ENCODE results near the gene LRP2.

The LRP2 gene

GRCh38 chr2:169081551-169081950 is 280.8 kb downstream of the LRP2 start:
- no peak overlapping the region for H3K4me3 ChIP-seq (IDR thresholded peaks at IDR 0.05; ENCODE audit: insufficient read depth, low read depth, low read length)
- no peaks in the 10 kb centered on the region for H4K20me1 ChIP-seq (ENCODE audit: insufficient read depth)
- H3K27me3 ChIP-seq (ENCODE audit: insufficient read depth, low read depth) = no peaks in the 10 kb centered on the region
- H3K27ac ChIP-seq = no peak overlapping the region
- H3K79me2 ChIP-seq (ENCODE audit: insufficient read depth, low read depth) = no peaks in the 10 kb centered on the region
- TF ChIP-seq CTCF (conservative IDR thresholded peaks at IDR 0.05; ENCODE audit: low read depth, low read length) = no peak
- no peaks in the 10 kb centered on the region for H3K36me3 ChIP-seq (ENCODE audit: insufficient read depth)
- H3K4me2 ChIP-seq = no peak overlapping the region
- no peak overlapping the region for H3K9ac ChIP-seq
- H3K4me1 ChIP-seq (ENCODE audit: low read depth, poor library complexity, severe bottlenecking) = no peaks in the 10 kb centered on the region
- H2AFZ ChIP-seq (ENCODE audit: low read depth) = no peak overlapping the region

- Histone ChIP-seq H3K27ac (no peak overlapping the region), H3K4me2 (no peak overlapping the region), H3K4me3 (IDR thresholded peaks at IDR 0.05; ENCODE audit: insufficient read depth, low read depth, low read length) (no peak overlapping the region), H3K9ac (no peak overlapping the region), H3K27me3 (ENCODE audit: insufficient read depth, low read depth) (no peaks in the 10 kb centered on the region), H3K79me2 (ENCODE audit: insufficient read depth, low read depth) (no peaks in the 10 kb centered on the region), H3K36me3 (ENCODE audit: insufficient read depth) (no peaks in the 10 kb centered on the region), H4K20me1 (ENCODE audit: insufficient read depth) (no peaks in the 10 kb centered on the region), H3K4me1 (ENCODE audit: low read depth, poor library complexity, severe bottlenecking) (no peaks in the 10 kb centered on the region), H2AFZ (ENCODE audit: low read depth) (no peak overlapping the region)
- no peak for TF ChIP-seq CTCF (conservative IDR thresholded peaks at IDR 0.05; ENCODE audit: low read depth, low read length)
Measured at GRCh38 chr2:169080250-169081069, 281.9 kb downstream of the LRP2 start.

- Histone ChIP-seq H2AFZ (ENCODE audit: low read depth) (no peak overlapping the region), H3K4me2 (no peak overlapping the region), H3K4me3 (IDR thresholded peaks at IDR 0.05; ENCODE audit: insufficient read depth, low read depth, low read length) (no peak overlapping the region), H3K9ac (no peak overlapping the region), H3K36me3 (ENCODE audit: insufficient read depth) (no peaks in the 10 kb centered on the region), H3K4me1 (ENCODE audit: low read depth, poor library complexity, severe bottlenecking) (no peaks in the 10 kb centered on the region), H3K27me3 (ENCODE audit: insufficient read depth, low read depth) (no peaks in the 10 kb centered on the region), H4K20me1 (ENCODE audit: insufficient read depth) (no peaks in the 10 kb centered on the region), H3K27ac (no peak overlapping the region), H3K79me2 (ENCODE audit: insufficient read depth, low read depth) (no peaks in the 10 kb centered on the region)
- no peak for TF ChIP-seq CTCF (conservative IDR thresholded peaks at IDR 0.05; ENCODE audit: low read depth, low read length)
Measured at GRCh38 chr2:169077674-169078240, 284.6 kb downstream of the LRP2 start.
